H9 (cell line): ENCODE data around the gene ATAD3B. TPM values are rescaled to one million over a fixed set of nuclear protein-coding genes. Genes with fewer than 3 reads are reported as not detected.
A peak's percentile ranks its signal among the peaks of the same experiment; 100 is the strongest.

Experiments used
- DNase-seq: peaks from one replicate; pipeline ENCODE4 v3.0.0-alpha.2; 2017
- H2AFZ ChIP-seq: one replicate; pipeline ENCODE4 v1.6.1; 2013; ENCODE audit warnings: mild to moderate bottlenecking, low read length, control low read depth, moderate library complexity
- H2AK5ac ChIP-seq: 2 replicates; pipeline ENCODE4 v1.6.1; 2013; ENCODE audit warnings: low read length, control low read depth, mixed read lengths; ENCODE audit not compliant: insufficient read length
- H2BK120ac ChIP-seq: one replicate; pipeline ENCODE4 v1.6.1; 2013; ENCODE audit warnings: low read depth, mild to moderate bottlenecking, low read length, control low read depth, inconsistent platforms; ENCODE audit not compliant: poor library complexity, severe bottlenecking
- H2BK12ac ChIP-seq: 2 replicates; pipeline ENCODE4 v1.6.1; 2013; ENCODE audit warnings: low read length, control low read depth, mixed read lengths, low read depth; ENCODE audit not compliant: insufficient read length
- H2BK15ac ChIP-seq: 2 replicates; pipeline ENCODE4 v1.6.1; 2013; ENCODE audit warnings: low read depth, low read length, control low read depth
- H2BK20ac ChIP-seq: one replicate; pipeline ENCODE4 v1.6.1; 2013; ENCODE audit warnings: low read depth, mild to moderate bottlenecking, low read length, control low read depth, inconsistent platforms; ENCODE audit not compliant: poor library complexity, severe bottlenecking
- H2BK5ac ChIP-seq: 2 replicates; pipeline ENCODE4 v1.6.1; 2013; ENCODE audit warnings: low read length, control low read depth, mixed read lengths; ENCODE audit not compliant: insufficient read length
- H3K14ac ChIP-seq: 2 replicates; pipeline ENCODE4 v1.6.1; 2013; ENCODE audit warnings: low read length, control low read depth; ENCODE audit not compliant: insufficient read depth
- H3K18ac ChIP-seq: 2 replicates; pipeline ENCODE4 v1.6.1; 2013; ENCODE audit warnings: low read depth, mild to moderate bottlenecking, mixed read lengths, low read length, control low read depth; ENCODE audit not compliant: insufficient read length
- H3K23ac ChIP-seq: 2 replicates; pipeline ENCODE4 v1.6.1; 2013; ENCODE audit warnings: low read length, control low read depth, mixed read lengths, low read depth; ENCODE audit not compliant: insufficient read length
- H3K23me2 ChIP-seq: 2 replicates; pipeline ENCODE4 v1.6.1; 2013; ENCODE audit warnings: low read depth, mild to moderate bottlenecking, mixed read lengths, low read length, control low read depth; ENCODE audit not compliant: insufficient read length, poor library complexity, severe bottlenecking
- H3K27ac ChIP-seq: 2 replicates; pipeline ENCODE4 v1.5.1; 2013; ENCODE audit warnings: low read length, control low read depth, mixed read lengths, low read depth; ENCODE audit not compliant: insufficient read length
- H3K27me3 ChIP-seq: 2 replicates; pipeline ENCODE4 v1.6.1; 2013; ENCODE audit warnings: low read length, control low read depth, inconsistent platforms; ENCODE audit not compliant: insufficient read depth
- H3K4ac ChIP-seq: 2 replicates; pipeline ENCODE4 v1.6.1; 2013; ENCODE audit warnings: low read depth, mild to moderate bottlenecking, control low read depth, inconsistent platforms, low read length, moderate library complexity
- H3K4me1 ChIP-seq: 2 replicates; pipeline ENCODE4 v1.6.1; 2013; ENCODE audit warnings: low read length, control low read depth, inconsistent platforms; ENCODE audit not compliant: insufficient read depth
- H3K4me2 ChIP-seq: 2 replicates; pipeline ENCODE4 v1.6.1; 2013; ENCODE audit warnings: low read length, control low read depth, mixed read lengths; ENCODE audit not compliant: insufficient read length, insufficient read depth
- H3K56ac ChIP-seq: 2 replicates; pipeline ENCODE4 v1.6.1; 2013; ENCODE audit warnings: low read depth, mild to moderate bottlenecking, mixed read lengths, low read length, control low read depth; ENCODE audit not compliant: insufficient read length
- H3K79me1 ChIP-seq: 2 replicates; pipeline ENCODE4 v1.6.1; 2013; ENCODE audit warnings: low read depth, mild to moderate bottlenecking, moderate library complexity, low read length, control low read depth, inconsistent platforms; ENCODE audit not compliant: insufficient read depth, poor library complexity, severe bottlenecking
- H3K79me2 ChIP-seq: 2 replicates; pipeline ENCODE4 v1.6.1; 2013; ENCODE audit warnings: low read length, control low read depth, inconsistent platforms; ENCODE audit not compliant: insufficient read depth
- H3K9ac ChIP-seq: 2 replicates; pipeline ENCODE4 v1.6.1; 2013; ENCODE audit warnings: low read length, control low read depth, mixed read lengths; ENCODE audit not compliant: insufficient read length; ENCODE audit errors: extremely low read depth
- H3K9me3 ChIP-seq: one replicate; pipeline ENCODE4 v1.6.1; 2013; ENCODE audit warnings: low read depth, low read length, inconsistent platforms; ENCODE audit not compliant: control insufficient read depth
- H3T11ph ChIP-seq: one replicate; pipeline ENCODE4 v1.6.1; 2013; ENCODE audit warnings: mild to moderate bottlenecking, low read length, control low read depth, inconsistent platforms
- H4K20me1 ChIP-seq: one replicate; pipeline ENCODE4 v1.6.1; 2013; ENCODE audit not compliant: control insufficient read depth, insufficient read length, insufficient read depth
- H4K5ac ChIP-seq: 2 replicates; pipeline ENCODE4 v1.6.1; 2013; ENCODE audit warnings: low read depth, mild to moderate bottlenecking, mixed read lengths, low read length, control low read depth; ENCODE audit not compliant: insufficient read length
- H4K8ac ChIP-seq: replicated peaks from 2 replicates; pipeline ENCODE4 v1.6.1; 2013; ENCODE audit warnings: low read length, control low read depth, mixed read lengths, low read depth; ENCODE audit not compliant: insufficient read length
- H4K91ac ChIP-seq: 2 replicates; pipeline ENCODE4 v1.6.1; 2013; ENCODE audit warnings: low read depth, mild to moderate bottlenecking, moderate library complexity, mixed read lengths, low read length, control low read depth; ENCODE audit not compliant: insufficient read length
- H3K27ac Mint-ChIP-seq, 3 experiments: 2 replicates in 2 of 3; 3 replicates in 1 of 3; pipeline ENCODE4 v1.8.0; 2020 to 2021; ENCODE audit warnings: mixed read lengths in 3 of 3, mild to moderate bottlenecking in 1 of 3, moderate library complexity in 1 of 3
- H3K27me3 Mint-ChIP-seq: 2 replicates; pipeline ENCODE4 v1.8.0; 2021; ENCODE audit warnings: low read depth, mild to moderate bottlenecking, moderate library complexity, mixed read lengths
- H3K36me3 Mint-ChIP-seq, 3 experiments: 2 replicates in 2 of 3; 3 replicates in 1 of 3; pipeline ENCODE4 v1.8.0; 2020 to 2021; ENCODE audit warnings: low read depth in 3 of 3, mixed read lengths in 3 of 3; ENCODE audit not compliant: insufficient read depth in 1 of 3
- H3K4me1 Mint-ChIP-seq, 2 experiments: 2 replicates each; pipeline ENCODE4 v1.8.0; 2020; ENCODE audit warnings: mixed read lengths in 2 of 2
- H3K4me3 Mint-ChIP-seq, 2 experiments: 2 replicates in 1 of 2; 3 replicates in 1 of 2; pipeline ENCODE4 v1.8.0; 2020 to 2021; ENCODE audit warnings: mild to moderate bottlenecking in 2 of 2, mixed read lengths in 2 of 2, moderate library complexity in 1 of 2
- H3K9me3 Mint-ChIP-seq, 2 experiments: 2 replicates in 1 of 2; 3 replicates in 1 of 2; pipeline ENCODE4 v1.8.0; 2020; ENCODE audit warnings: mild to moderate bottlenecking in 2 of 2, mixed read lengths in 2 of 2, moderate library complexity in 1 of 2
- WGBS: extraction: QIAGEN DNeasy Blood & Tissue Kit; methylation state at CpG from one replicate; pipeline ENCODE4 v1.1.7; 2013; ENCODE audit warnings: missing lambda C conversion rate, low lambda C conversion rate, mixed read lengths; ENCODE audit not compliant: insufficient read length; ENCODE audit errors: extremely low coverage; 5-methylcytosine and 5-hydroxymethylcytosine counted together
- total RNA-seq: library from RNA; stranded (reverse); gene quantifications from 2 replicates; pipeline ENCODE4 v1.2.1, GENCODE V29; 2021
- TF ChIP-seq, protein P1 (sequence below): fragments of 200-600 bp; sonication (generic); conservative IDR thresholded peaks from 3 replicates; pipeline ENCODE4 v1.8.0; 2021; ENCODE audit warnings: antibody characterized with exemption, mild to moderate bottlenecking

ATAD3B gene
- total RNA-seq, 1 experiment from 2014 or later: 78.6 TPM

GRCh38 chr1:1430114-1430982 lies 41.2 kb upstream of the ATAD3B start:
- H3K4me1 ChIP-seq: peaks cover 2% of the 10 kb centered on the region; the same call in 1 of the 2 replicates
- WGBS: no CpG with 5 or more reads among the region's 35 CpGs

More at GRCh38 chr1:1430114-1430982, 41.2 kb upstream of the ATAD3B start:
- Histone ChIP-seq H3K18ac (peak overlapping the region; percentile 43), H3K79me2 (no peaks in the 10 kb centered on the region), H3K79me1 (no peaks in the 10 kb centered on the region), H3K9ac (peak overlapping the region; percentile 5), H4K5ac (no peak overlapping the region), H3K9me3 (no peaks in the 10 kb centered on the region), H2AK5ac (no peak overlapping the region), H3K4ac (no peak overlapping the region), H2BK5ac (no peak overlapping the region), H2BK12ac (no peak overlapping the region), H3K14ac (peak overlapping the region; percentile 59), H2AFZ (no peak overlapping the region), H4K8ac (no peak overlapping the region), H3T11ph (no peak overlapping the region), H3K23me2 (peaks cover 5% of the 10 kb centered on the region), H3K27me3 (no peaks in the 10 kb centered on the region), H2BK120ac (no peak overlapping the region), H4K20me1 (no peaks in the 10 kb centered on the region), H4K91ac (no peak overlapping the region), H3K56ac (no peak overlapping the region), H3K4me2 (no peak overlapping the region), H2BK15ac (no peak overlapping the region), H2BK20ac (no peak overlapping the region), H3K27ac (no peak overlapping the region), H3K23ac (no peak overlapping the region)
- DNase-seq: peak; percentile 73
- Mint-ChIP-seq H3K4me3 (peak overlapping the region in 1 of 2 experiments; percentile 61; a peak in 2 of 5 replicates), H3K9me3 (peaks cover 3 to 4% of the 10 kb centered on the region in 2 experiments; a peak in 4 of 5 replicates), H3K4me1 (peaks cover 35 to 52% of the 10 kb centered on the region in 2 experiments), H3K27me3 (no peaks in the 10 kb centered on the region), H3K36me3 (peaks cover 3 to 5% (median 4%) of the 10 kb centered on the region in 3 experiments; a peak in 5 of 7 replicates), H3K27ac (no peak overlapping the region; a peak in 1 of 7 replicates)
- TF ChIP-seq, protein P1, sequence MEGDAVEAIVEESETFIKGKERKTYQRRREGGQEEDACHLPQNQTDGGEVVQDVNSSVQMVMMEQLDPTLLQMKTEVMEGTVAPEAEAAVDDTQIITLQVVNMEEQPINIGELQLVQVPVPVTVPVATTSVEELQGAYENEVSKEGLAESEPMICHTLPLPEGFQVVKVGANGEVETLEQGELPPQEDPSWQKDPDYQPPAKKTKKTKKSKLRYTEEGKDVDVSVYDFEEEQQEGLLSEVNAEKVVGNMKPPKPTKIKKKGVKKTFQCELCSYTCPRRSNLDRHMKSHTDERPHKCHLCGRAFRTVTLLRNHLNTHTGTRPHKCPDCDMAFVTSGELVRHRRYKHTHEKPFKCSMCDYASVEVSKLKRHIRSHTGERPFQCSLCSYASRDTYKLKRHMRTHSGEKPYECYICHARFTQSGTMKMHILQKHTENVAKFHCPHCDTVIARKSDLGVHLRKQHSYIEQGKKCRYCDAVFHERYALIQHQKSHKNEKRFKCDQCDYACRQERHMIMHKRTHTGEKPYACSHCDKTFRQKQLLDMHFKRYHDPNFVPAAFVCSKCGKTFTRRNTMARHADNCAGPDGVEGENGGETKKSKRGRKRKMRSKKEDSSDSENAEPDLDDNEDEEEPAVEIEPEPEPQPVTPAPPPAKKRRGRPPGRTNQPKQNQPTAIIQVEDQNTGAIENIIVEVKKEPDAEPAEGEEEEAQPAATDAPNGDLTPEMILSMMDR: peak; percentile 45; the same call in 2 of the 3 replicates
